Parietal lobe (tissue), 1 donor: ENCODE measurements around the gene RIMKLB. TPM values are rescaled to one million over a fixed set of nuclear protein-coding genes. Genes with fewer than 3 reads are reported as not detected.

Experiments
- total RNA-seq: library from RNA; depleted of rRNA; stranded (reverse); fragments of >200 nt; gene quantifications from one replicate; pipeline ENCODE4 v1.2.3, GENCODE V29; 2014

RIMKLB gene
- 240 TPM for total RNA-seq

DNA sequence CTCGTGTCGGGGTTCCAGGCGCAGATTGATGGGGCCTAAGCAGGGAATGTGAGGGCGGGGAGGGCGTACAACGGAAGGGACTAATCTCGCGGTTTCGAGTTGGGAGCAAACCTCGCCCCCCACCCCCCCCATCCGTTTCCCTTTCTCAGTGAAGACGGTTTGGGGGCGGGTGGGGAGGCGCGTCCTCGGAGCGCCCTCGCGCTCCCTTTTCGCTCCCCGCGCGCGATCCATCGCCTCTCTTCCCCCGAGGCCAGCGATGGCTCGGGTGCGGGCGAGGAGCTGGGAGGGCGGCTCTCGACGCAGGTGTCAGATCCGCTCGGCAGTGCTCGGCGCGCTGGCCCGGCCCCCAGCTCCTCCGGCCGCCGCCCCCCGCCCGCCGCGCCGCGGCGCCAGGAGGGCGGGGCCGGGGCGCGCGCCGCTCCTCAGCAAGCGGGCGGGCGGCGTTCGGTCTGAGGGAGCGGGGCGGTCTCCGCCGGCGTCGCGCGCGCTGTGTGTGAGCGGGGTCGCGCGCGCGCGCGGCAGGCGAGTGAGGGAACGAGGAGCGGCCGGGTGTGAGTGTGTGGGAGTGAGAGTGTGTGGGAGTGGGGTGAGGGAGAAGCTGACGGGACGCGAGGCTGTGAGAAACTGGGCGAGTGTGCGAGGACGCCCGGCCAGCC, at the start of gene RIMKLB:
TSS of gene RIMKLB (plus strand) at position 516 of the 656 bp plus-strand sequence. CDS start 15,876 bp downstream, outside the sequence.

GRCh38 chr12:8662593-8662992, 35.2 kb upstream of the RIMKLB start, which contains the start of gene MFAP5:
Gene MFAP5 (minus strand): TSS chr12:8662826. CDS start chr12:8662104, 722 bp downstream.

DNA sequence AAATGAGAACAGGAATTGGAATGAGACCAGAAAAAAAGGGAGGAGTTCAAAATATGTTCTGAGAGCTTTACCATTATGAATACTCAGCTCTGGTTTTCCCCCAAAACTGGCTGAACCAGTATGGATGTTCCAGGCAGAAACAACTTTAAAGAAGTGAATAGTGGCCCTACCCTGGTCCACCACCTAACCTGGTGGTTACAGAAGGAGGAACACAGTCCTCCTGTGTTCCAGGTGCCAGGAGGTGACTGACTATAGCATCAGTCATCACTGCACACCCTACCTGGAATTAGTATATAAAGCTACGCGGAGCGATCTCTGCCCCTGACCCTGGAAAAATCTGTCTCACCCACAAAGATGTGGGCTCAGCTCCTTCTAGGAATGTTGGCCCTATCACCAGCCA, 124.5 kb downstream of the RIMKLB start, which contains the start of gene A2ML1:
TSS of gene A2ML1 (plus strand) at position 324 of the 400 bp plus-strand sequence. CDS start at position 355, 31 bp downstream.

Other genes with a start within 250 kb of the RIMKLB start
- not detected for gene CLEC6A, start 242.0 kb upstream of the RIMKLB start, total RNA-seq
- not detected for gene CLEC4D, start 184.5 kb upstream of the RIMKLB start, total RNA-seq
- not detected for gene CLEC4E, start 157.1 kb upstream of the RIMKLB start, total RNA-seq
- not detected for gene AICDA, start 85.1 kb upstream of the RIMKLB start, total RNA-seq
- gene MFAP5, start 35.2 kb upstream of the RIMKLB start, total RNA-seq, result not detected
- 1.6 TPM for gene A2ML1, start 124.6 kb downstream of the RIMKLB start, total RNA-seq
- 56.7 TPM for gene PHC1, start 216.5 kb downstream of the RIMKLB start, total RNA-seq